ENCODE results near the gene HDAC9.

The HDAC9 gene

DNA sequence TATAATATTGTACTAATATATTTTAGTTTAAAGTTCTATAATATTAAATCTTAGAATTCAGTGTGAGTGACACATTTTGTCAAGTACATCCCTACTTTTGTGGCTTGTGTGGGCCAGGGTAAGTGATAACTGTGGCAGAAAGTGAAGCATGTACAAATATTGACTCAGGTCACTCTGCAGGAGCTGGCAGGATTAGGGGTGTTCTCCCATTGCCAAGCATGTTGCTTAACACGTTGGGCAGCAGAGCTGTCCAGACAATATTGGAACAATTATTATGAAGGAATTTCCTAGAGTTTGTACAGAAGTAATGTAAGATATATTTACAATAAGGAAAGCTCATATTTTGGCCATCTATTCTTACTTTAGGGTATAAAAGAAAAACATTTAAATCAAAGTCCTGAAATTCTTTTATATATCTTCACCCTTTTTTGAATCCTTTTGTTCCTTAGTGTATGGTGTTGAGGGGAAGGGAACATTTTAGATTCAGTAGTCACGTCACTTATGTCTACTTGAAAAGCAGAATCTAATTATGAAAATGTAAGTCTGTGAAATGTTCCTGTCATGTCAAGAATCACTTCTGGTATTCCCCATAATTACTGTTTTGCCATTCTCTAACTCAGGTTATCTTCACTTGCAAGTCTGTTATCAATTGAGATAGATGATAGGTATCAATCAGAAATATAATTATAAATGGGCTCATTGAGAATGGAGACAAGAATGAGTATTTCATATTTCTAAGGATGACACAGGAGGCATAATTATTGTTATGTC lies 4.0 kb downstream of the HDAC9 start:
- Mint-ChIP-seq H3K9me3 (no peaks in the 10 kb centered on the region), H3K27me3 (no peaks in the 10 kb centered on the region), H3K4me3 (no peak overlapping the region), H3K4me1 (ENCODE audit: low read depth in 2 of 2) (peaks cover 14 to 24% of the 10 kb centered on the region in 2 donors), H3K27ac (no peak overlapping the region), H3K36me3 (ENCODE audit: insufficient read depth) (peaks cover 4% of the 10 kb centered on the region)
- no peak for DNase-seq
- no peak for ATAC-seq (replicated peaks)

DNA sequence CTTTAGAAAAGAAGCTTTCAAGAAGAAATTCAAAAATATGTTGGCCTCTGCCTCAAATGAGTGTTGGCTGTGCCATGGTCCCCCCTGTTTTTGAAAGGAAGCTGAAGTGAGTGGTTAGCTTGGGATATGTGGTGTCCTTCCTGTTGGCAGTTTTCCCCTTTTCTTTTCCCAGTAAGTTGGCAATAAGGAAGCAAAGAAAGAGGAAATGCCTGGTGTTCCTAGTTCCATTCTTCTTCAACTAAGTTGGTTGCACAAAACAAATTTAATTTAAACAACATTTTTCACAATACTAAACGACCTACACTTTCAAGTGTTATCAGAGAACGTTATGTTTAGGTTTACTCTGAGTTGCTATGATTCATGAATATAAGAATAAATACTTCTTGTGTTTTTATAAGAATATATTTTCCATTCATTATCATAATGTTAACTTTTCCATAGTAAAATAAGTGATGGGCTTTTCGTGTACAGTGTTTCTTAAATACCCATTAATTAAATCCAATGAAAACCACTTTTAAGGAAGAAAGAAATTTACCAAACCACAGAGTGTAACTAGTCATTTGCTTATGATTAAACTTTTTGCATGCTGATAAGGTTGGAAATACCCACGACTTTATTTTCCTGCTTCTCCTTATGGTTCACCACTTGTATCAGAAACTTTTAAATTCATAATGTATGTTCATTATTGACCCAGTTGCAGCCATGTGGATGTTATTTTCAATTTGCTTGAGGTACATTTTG lies 7.7 kb downstream of the HDAC9 start:
- Mint-ChIP-seq H3K27me3 (no peaks in the 10 kb centered on the region), H3K4me1 (ENCODE audit: low read depth in 2 of 2) (peaks cover 0 to 8% of the 10 kb centered on the region in 2 donors), H3K36me3 (ENCODE audit: insufficient read depth) (peaks cover 4% of the 10 kb centered on the region), H3K27ac (no peak overlapping the region), H3K4me3 (no peak overlapping the region), H3K9me3 (no peaks in the 10 kb centered on the region)
- DNase-seq (no peak), ATAC-seq (replicated peaks) (no peak)

DNA sequence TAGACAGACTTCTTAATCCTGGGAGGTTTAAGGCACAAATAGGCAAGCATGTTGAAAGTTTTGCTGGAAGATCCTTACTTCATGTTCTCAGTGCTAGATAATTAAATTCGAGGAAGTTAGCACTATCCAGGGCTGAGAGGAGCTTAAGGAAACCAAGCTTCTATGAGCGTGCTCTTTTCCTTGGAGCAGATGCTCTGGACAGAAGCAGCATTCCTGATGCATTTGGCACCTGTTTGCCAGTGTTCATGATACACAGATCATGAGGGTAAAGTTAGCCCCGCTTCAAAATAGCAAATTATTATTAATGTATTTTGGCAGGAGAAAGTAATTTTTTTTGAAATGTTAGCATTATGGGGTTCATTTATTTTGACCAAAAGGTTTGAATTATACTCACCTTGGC lies 9.4 kb downstream of the HDAC9 start:
- H3K36me3 Mint-ChIP-seq (ENCODE audit: insufficient read depth): peaks cover 4% of the 10 kb centered on the region
- no peak overlapping the region for H3K27ac Mint-ChIP-seq
- peaks cover 5% of the 10 kb centered on the region in 2 donors for H3K4me1 Mint-ChIP-seq (ENCODE audit: low read depth in 2 of 2)
- ATAC-seq (replicated peaks) (no peak), DNase-seq (no peak)
- no peak overlapping the region for H3K4me3 Mint-ChIP-seq
- H3K27me3 Mint-ChIP-seq: no peaks in the 10 kb centered on the region
- H3K9me3 Mint-ChIP-seq: no peaks in the 10 kb centered on the region

DNA sequence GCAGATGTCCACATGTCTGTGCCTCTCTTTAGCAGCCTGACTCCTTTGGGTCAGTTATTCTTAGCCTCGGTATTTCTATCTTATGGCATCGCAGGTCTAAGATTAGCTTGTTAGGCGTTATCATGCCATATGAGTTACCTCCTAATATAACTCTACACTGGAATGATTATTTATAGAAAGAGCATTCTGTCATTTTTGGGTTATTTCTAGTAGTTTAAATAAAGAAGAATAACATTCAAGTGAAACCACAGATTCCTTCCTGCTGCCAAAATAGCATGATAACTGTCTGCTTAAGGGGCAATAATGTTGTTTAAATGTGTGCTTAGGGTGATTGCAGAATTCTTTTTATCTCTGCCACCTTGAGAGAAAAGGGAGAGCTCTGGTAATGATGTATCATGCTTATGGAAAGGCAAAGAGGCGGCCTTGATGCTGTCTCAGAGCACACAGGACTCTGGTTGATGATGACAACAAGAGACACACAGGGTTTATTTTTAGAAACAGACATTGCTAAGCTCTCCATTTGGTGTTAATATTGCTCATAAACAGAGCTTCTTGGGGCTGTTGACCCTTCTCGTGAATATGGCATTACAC lies 10.4 kb downstream of the HDAC9 start:
- no peaks in the 10 kb centered on the region for H3K9me3 Mint-ChIP-seq
- H3K36me3 Mint-ChIP-seq (ENCODE audit: insufficient read depth): peaks cover 4% of the 10 kb centered on the region
- no peak for DNase-seq
- H3K27me3 Mint-ChIP-seq: no peaks in the 10 kb centered on the region
- no peak overlapping the region for H3K27ac Mint-ChIP-seq
- H3K4me1 Mint-ChIP-seq (ENCODE audit: low read depth in 2 of 2): peaks cover 4 to 5% of the 10 kb centered on the region in 2 donors
- no peak overlapping the region for H3K4me3 Mint-ChIP-seq
- no peak for ATAC-seq (replicated peaks)

DNA sequence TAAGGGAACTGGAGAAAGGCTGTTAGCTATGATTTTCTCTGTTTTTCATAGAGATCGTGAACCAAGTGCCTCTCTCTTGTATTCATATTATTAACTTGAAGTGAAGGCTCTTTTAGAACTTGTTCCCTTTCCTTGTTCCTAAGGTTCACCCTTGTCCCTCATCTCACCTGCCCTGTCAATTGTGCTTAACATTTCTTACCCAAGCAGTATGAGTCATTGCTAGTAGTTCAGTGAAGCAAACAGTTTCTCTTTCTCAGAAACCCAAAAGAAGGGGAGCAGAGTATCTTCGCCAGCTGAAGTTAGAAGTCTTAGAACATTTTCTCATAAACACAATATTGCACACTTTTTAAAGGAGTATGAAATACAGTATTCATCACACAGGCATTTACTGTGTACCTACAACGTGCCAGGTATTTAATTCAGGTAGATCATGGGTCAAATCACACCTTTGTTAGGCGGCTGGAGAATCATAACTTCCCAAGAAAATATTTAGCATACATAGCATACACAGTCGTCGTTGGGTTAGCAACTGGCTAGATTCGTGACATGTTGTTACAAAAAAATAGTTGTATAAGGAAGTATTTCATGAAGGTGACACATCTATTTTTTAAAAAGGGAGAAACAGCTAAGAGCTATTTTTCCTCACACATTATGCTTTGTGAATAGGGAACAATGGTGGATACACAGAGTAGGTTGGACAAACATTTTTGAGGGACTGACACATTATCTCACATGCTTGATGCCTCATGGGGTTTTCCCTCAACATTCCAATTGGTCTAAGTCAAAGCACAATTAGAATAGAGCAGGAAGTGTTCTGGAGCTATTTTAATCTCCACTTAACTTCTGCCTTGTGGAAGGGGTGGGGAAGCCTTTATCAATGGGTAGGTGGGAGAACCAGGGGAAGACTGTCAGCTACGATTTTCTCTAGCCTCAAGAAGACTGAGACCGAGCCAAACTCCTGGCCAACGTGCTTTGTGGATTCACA lies 13.2 kb downstream of the HDAC9 start:
- H3K36me3 Mint-ChIP-seq (ENCODE audit: insufficient read depth): peaks cover 4% of the 10 kb centered on the region
- peaks cover 3 to 5% of the 10 kb centered on the region in 2 donors for H3K4me1 Mint-ChIP-seq (ENCODE audit: low read depth in 2 of 2)
- H3K4me3 Mint-ChIP-seq: peak overlapping the region; percentile 14 to 64
- DNase-seq (no peak), ATAC-seq (replicated peaks) (peak; percentile 57)
- no peaks in the 10 kb centered on the region for H3K27me3 Mint-ChIP-seq
- H3K27ac Mint-ChIP-seq: peak overlapping the region; percentile 6 to 81
- no peaks in the 10 kb centered on the region for H3K9me3 Mint-ChIP-seq

DNA sequence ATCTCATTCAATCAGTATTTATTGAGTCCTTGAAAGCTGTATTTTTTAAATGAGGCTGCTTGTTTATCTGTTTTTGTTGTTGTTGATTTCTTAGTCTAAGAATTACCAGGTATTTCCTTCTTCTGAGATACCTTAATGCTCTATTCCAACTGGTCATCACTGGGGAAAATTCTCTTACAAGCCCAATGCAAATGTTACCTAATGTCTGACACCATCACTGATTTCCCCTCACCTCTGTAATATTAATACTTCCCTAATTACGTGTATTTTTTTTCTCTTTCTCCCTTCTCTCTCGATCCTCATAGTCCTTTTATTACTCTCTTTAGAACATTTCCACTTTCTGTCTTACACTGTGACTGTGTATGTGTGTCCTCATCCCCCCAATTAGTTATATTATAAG lies 13.9 kb downstream of the HDAC9 start:
- ATAC-seq (replicated peaks): no peak
- no peaks in the 10 kb centered on the region for H3K27me3 Mint-ChIP-seq
- no peaks in the 10 kb centered on the region for H3K9me3 Mint-ChIP-seq
- H3K4me1 Mint-ChIP-seq (ENCODE audit: low read depth in 2 of 2): peaks cover 3 to 5% of the 10 kb centered on the region in 2 donors
- DNase-seq: no peak
- no peak overlapping the region for H3K4me3 Mint-ChIP-seq
- peaks cover 4% of the 10 kb centered on the region for H3K36me3 Mint-ChIP-seq (ENCODE audit: insufficient read depth)
- H3K27ac Mint-ChIP-seq: no peak overlapping the region

DNA sequence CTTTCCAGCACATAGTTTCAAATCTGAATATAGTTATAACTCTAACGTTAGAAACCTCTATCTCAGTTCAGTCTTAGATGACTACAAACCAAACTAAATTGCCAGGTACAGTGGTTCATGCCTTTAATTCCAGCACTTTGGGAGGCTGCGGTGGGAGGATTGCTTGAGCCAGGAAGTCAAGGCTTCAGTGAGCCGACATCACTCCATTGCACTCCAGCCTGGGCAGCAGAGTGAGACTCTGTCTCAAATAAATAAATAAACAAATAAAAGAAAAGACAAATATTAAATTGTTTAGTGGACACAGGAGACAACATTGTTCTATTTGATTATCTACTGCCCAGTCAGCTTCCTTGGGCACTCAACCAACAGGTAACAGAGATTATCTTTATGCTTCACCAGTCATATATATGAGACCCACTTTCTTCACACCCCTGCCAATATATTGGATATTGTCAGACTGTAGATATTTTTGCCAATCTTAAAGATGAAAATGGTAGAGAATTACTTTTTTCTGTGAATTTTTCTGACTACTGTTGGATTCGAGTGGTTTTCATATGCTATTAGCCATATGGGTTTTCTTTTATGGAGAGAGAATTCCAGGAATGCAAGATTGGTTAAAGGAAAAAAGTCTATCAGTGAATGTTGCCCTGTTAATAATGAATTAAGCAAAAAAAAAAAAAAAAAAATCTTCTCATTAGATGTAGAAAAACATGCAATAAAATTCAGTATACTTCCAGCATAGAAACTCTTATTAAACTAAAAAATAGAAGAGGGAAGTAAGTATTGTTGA lies 16.0 kb downstream of the HDAC9 start:
- Mint-ChIP-seq H3K9me3 (no peaks in the 10 kb centered on the region), H3K27ac (no peak overlapping the region), H3K27me3 (no peaks in the 10 kb centered on the region), H3K4me3 (no peak overlapping the region), H3K4me1 (ENCODE audit: low read depth in 2 of 2) (peaks cover 0 to 5% of the 10 kb centered on the region in 2 donors), H3K36me3 (ENCODE audit: insufficient read depth) (peaks cover 4% of the 10 kb centered on the region)
- DNase-seq (no peak), ATAC-seq (replicated peaks) (no peak)

DNA sequence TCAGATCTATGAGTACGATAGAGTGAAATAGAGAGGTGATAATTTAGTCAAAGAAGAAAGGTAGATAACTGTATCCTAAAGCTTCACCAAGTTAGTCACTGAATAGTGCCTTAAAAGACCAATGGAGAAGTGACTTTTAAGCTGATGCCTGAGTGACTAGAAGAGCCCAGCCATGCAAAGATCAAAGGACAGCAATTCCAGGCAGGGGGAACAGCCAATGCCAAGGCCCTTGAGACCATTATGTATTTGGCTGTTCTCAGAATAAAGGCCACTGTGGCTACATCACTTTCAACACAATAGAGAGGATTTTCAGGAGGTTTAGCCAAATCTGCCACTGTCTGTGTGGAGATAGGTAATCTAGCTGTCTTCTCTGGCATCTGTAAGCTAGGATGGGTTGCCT lies 17.8 kb downstream of the HDAC9 start:
- no peak for ATAC-seq (replicated peaks)
- H3K4me1 Mint-ChIP-seq (ENCODE audit: low read depth in 2 of 2): peaks cover 0 to 5% of the 10 kb centered on the region in 2 donors
- H3K4me3 Mint-ChIP-seq: no peak overlapping the region
- DNase-seq: no peak
- H3K27me3 Mint-ChIP-seq: no peaks in the 10 kb centered on the region
- no peak overlapping the region for H3K27ac Mint-ChIP-seq
- H3K36me3 Mint-ChIP-seq (ENCODE audit: insufficient read depth): no peaks in the 10 kb centered on the region
- no peaks in the 10 kb centered on the region for H3K9me3 Mint-ChIP-seq

DNA sequence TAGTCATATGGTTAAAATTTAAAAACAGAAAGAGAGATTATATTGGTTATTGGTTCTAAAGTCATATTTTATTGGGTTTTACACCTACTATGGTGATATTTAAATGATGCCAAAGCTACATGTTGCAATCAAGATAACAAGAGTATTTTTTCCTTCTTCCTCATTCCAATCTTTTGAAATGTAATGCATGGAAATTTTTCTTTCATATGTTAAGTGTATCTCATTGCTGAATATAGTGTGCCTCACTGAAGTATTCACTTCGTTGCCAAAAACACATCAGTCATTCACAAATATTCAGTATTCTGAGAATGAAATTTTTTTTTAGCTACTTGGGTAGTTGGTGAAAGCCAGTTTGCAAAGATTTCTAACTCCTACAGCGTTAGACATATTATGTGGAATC lies 19.5 kb downstream of the HDAC9 start:
- H3K36me3 Mint-ChIP-seq (ENCODE audit: insufficient read depth): no peaks in the 10 kb centered on the region
- DNase-seq (no peak), ATAC-seq (replicated peaks) (no peak)
- H3K27me3 Mint-ChIP-seq: no peaks in the 10 kb centered on the region
- H3K4me1 Mint-ChIP-seq (ENCODE audit: low read depth in 2 of 2): no peaks in the 10 kb centered on the region
- H3K4me3 Mint-ChIP-seq: no peak overlapping the region
- H3K9me3 Mint-ChIP-seq: no peaks in the 10 kb centered on the region
- H3K27ac Mint-ChIP-seq: no peak overlapping the region

DNA sequence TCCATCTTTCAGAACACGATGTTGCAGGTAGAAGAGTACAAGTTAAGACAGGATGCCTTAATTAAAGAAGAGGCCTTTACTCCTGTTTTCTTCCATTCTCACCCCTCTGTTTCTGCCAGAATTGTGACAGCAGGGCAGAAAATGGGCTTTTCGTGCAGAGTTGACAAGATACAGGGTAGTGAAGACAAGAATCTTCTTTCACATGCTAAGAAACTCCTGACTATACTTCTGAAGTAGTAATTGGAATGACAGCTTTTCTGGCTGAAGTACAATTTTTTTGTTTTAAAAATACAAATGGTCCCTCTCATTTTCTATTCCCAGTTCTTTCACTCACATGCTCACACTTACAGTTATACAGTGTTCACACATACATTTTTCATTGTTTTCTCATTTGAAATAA lies 22.1 kb downstream of the HDAC9 start:
- H3K4me3 Mint-ChIP-seq: no peak overlapping the region
- H3K27me3 Mint-ChIP-seq: no peaks in the 10 kb centered on the region
- H3K36me3 Mint-ChIP-seq (ENCODE audit: insufficient read depth): no peaks in the 10 kb centered on the region
- H3K9me3 Mint-ChIP-seq: no peaks in the 10 kb centered on the region
- H3K4me1 Mint-ChIP-seq (ENCODE audit: low read depth in 2 of 2): peaks cover 5 to 11% of the 10 kb centered on the region in 2 donors
- no peak for DNase-seq
- H3K27ac Mint-ChIP-seq: no peak overlapping the region
- no peak for ATAC-seq (replicated peaks)

DNA sequence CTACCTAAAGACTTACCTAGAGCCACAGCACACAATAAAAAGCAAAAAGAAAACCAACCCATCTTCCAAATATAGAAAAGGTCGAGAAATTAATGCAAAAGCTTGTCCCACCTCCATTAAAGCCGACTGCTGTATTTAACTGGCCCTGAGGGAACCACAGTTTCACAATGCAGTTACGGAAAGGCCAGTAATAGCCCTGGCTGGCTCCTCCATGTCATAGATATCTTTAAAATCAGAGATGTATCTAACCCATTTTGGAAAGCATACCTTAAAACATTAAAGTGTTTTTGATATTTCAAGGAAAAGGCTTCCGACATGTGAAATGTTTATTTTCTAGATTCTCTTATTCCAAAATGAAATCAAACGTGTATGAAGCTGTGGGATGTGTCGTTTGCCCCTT lies 23.0 kb downstream of the HDAC9 start:
- Mint-ChIP-seq H3K4me1 (ENCODE audit: low read depth in 2 of 2) (peaks cover 5 to 11% of the 10 kb centered on the region in 2 donors), H3K27me3 (no peaks in the 10 kb centered on the region), H3K4me3 (no peak overlapping the region), H3K36me3 (ENCODE audit: insufficient read depth) (no peaks in the 10 kb centered on the region), H3K27ac (no peak overlapping the region), H3K9me3 (no peaks in the 10 kb centered on the region)
- DNase-seq (no peak), ATAC-seq (replicated peaks) (no peak)

DNA sequence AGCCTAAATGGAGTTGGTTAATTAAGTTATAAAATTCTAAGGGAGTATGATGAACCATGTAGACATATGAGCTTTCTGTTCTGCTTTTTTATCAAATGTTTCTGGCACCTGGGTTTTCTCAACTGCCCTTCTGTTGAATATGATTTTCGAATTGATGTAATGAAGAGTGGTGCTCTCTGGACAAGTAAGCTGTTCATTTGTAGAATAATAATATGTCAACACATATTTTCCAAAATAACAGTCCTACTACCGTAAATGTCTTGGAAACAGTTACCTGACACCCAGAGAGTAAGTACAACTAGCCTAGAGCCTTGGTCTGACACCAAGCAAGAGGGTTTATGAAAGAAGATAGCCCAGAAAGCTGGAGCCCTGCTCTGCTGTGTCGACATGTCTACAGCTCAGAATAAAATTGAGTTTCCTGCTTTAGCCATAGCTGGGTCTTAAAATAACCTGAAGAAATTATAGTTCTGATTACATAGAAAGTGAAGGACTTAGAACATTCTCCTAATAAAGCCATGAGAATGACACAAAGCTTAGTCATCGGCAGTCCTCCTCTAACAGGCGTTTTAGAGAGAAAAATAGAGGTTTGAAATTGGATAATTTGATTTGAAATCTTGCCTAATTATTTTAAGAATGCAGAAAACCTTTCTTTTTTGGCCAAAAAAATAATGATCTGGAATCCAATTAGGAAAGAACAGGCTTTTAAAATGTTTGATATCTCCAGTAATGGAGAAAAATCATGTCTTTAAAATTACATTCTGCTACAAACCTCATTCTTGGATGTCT lies 25.1 kb downstream of the HDAC9 start:
- Mint-ChIP-seq H3K27me3 (no peaks in the 10 kb centered on the region), H3K9me3 (no peaks in the 10 kb centered on the region), H3K27ac (no peak overlapping the region), H3K36me3 (ENCODE audit: insufficient read depth) (no peaks in the 10 kb centered on the region), H3K4me1 (ENCODE audit: low read depth in 2 of 2) (peaks cover 5 to 11% of the 10 kb centered on the region in 2 donors), H3K4me3 (no peak overlapping the region)
- DNase-seq (no peak), ATAC-seq (replicated peaks) (no peak)

Measured in effector memory CD8-positive, alpha-beta T cell (primary cell).